MCF 10A (cell line): ENCODE measurements around the gene PET100. TPM values are rescaled to one million over a fixed set of nuclear protein-coding genes. Genes with fewer than 3 reads are reported as not detected.
"Not testable (repeated sequence)": the region's sequence is repeated elsewhere in the genome, so short reads cannot be mapped to it uniquely, and the experiment has no call there.

Experiments
- BruUV-seq: library from RNA; stranded (reverse); fragments of 400-500 nt; replicated peaks from 2 replicates; lab custom pipeline; 2021; lab: Mats Ljungman, UMichigan
- CTCF ChIA-PET: fragments of 300-600 bp; sonication (Branson Sonifier 250); formaldehyde crosslinking; extraction: SDS; loops from one replicate; lab custom pipeline; 2021; ENCODE audit warnings: antibody characterized with exemption, inconsistent platforms; lab: Yijun Ruan, JAX
- POLR2A ChIA-PET: fragments of 300-600, 350-650 bp; sonication (Branson Sonifier 250); formaldehyde crosslinking; extraction: SDS; loops from one replicate; lab custom pipeline; 2020; ENCODE audit warnings: antibody characterized with exemption, inconsistent platforms; lab: Yijun Ruan, JAX
- DNase-seq: peaks from one replicate; pipeline ENCODE4 v3.0.0-alpha.2; 2018; ENCODE audit not compliant: unreplicated experiment
- H3K27ac Mint-ChIP-seq: one replicate; pipeline ENCODE4 v1.8.0; 2022; ENCODE audit warnings: mild to moderate bottlenecking, low read depth, mixed read lengths; ENCODE audit not compliant: unreplicated experiment
- H3K27me3 Mint-ChIP-seq: one replicate; pipeline ENCODE4 v1.8.0; 2022; ENCODE audit warnings: mixed read lengths; ENCODE audit not compliant: insufficient read depth, unreplicated experiment
- H3K36me3 Mint-ChIP-seq: one replicate; pipeline ENCODE4 v1.8.0; 2022; ENCODE audit warnings: mild to moderate bottlenecking, moderate library complexity, mixed read lengths; ENCODE audit not compliant: insufficient read depth, unreplicated experiment
- H3K4me1 Mint-ChIP-seq: one replicate; pipeline ENCODE4 v1.8.0; 2022; ENCODE audit warnings: mixed read lengths; ENCODE audit not compliant: insufficient read depth, unreplicated experiment
- H3K4me3 Mint-ChIP-seq: one replicate; pipeline ENCODE4 v1.8.0; 2022; ENCODE audit warnings: mild to moderate bottlenecking, moderate library complexity, mixed read lengths; ENCODE audit not compliant: unreplicated experiment
- H3K9me3 Mint-ChIP-seq: one replicate; pipeline ENCODE4 v1.8.0; 2022; ENCODE audit warnings: mixed read lengths; ENCODE audit not compliant: unreplicated experiment
- intact Hi-C: fragments of 100-400 bp; cut with micrococcal nuclease; formaldehyde crosslinking; loops from 2 replicates; pipeline ENCODE4 v1.14.1; 2022
- total RNA-seq: library from RNA; stranded (reverse); gene quantifications from 2 replicates; pipeline ENCODE4 v1.2.3, GENCODE V29; 2022
- TF ChIP-seq, protein P1 (sequence below): fragments of 200-600 bp; IDR thresholded peaks from one replicate; pipeline ENCODE4 v1.8.0; 2022; ENCODE audit warnings: antibody characterized with exemption, mild to moderate bottlenecking; ENCODE audit not compliant: unreplicated experiment

Gene PET100
- total RNA-seq, 1 experiment from 2014 or later = 53.9 TPM

DNA sequence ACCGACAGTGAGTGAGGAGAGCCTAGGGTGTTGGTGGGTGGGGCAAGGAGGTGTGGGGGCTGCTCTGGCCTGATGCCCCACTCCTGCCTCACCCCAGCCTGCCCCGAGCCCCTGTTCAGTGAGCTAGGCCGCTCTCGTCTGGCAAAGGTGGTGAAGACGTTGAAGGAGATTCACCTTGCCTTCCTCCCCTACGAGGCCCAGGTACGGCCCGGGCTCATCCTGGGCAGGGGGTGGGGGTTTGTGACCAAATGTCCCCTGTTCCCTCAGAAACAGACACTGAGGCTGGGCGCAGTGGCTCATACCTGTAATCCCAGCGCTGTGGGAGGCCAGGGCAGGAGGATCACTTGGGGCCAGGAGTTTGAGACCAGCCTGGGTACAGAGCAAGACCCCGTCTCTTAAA is 11.2 kb downstream of the PET100 start:
- Mint-ChIP-seq H3K4me3 (no peak overlapping the region), H3K36me3 (peaks cover 12% of the 10 kb centered on the region), H3K27me3 (no peaks in the 10 kb centered on the region), H3K4me1 (peaks cover 5% of the 10 kb centered on the region), H3K27ac (no peak overlapping the region), H3K9me3 (no peaks in the 10 kb centered on the region)
- ChIA-PET POLR2A (no interaction called here), CTCF (interaction anchor here (0.5 to 2.0 kb wide), 4 partner anchors 10 to 263 kb away, joined by 3 to 11 read pairs (median 4); no protein-coding TSS in a partner anchor)
- no peak for DNase-seq
- intact Hi-C loops = no loop called here
- BruUV-seq = no TSS peak
- TF ChIP-seq, protein P1, sequence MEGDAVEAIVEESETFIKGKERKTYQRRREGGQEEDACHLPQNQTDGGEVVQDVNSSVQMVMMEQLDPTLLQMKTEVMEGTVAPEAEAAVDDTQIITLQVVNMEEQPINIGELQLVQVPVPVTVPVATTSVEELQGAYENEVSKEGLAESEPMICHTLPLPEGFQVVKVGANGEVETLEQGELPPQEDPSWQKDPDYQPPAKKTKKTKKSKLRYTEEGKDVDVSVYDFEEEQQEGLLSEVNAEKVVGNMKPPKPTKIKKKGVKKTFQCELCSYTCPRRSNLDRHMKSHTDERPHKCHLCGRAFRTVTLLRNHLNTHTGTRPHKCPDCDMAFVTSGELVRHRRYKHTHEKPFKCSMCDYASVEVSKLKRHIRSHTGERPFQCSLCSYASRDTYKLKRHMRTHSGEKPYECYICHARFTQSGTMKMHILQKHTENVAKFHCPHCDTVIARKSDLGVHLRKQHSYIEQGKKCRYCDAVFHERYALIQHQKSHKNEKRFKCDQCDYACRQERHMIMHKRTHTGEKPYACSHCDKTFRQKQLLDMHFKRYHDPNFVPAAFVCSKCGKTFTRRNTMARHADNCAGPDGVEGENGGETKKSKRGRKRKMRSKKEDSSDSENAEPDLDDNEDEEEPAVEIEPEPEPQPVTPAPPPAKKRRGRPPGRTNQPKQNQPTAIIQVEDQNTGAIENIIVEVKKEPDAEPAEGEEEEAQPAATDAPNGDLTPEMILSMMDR = no peak

DNA sequence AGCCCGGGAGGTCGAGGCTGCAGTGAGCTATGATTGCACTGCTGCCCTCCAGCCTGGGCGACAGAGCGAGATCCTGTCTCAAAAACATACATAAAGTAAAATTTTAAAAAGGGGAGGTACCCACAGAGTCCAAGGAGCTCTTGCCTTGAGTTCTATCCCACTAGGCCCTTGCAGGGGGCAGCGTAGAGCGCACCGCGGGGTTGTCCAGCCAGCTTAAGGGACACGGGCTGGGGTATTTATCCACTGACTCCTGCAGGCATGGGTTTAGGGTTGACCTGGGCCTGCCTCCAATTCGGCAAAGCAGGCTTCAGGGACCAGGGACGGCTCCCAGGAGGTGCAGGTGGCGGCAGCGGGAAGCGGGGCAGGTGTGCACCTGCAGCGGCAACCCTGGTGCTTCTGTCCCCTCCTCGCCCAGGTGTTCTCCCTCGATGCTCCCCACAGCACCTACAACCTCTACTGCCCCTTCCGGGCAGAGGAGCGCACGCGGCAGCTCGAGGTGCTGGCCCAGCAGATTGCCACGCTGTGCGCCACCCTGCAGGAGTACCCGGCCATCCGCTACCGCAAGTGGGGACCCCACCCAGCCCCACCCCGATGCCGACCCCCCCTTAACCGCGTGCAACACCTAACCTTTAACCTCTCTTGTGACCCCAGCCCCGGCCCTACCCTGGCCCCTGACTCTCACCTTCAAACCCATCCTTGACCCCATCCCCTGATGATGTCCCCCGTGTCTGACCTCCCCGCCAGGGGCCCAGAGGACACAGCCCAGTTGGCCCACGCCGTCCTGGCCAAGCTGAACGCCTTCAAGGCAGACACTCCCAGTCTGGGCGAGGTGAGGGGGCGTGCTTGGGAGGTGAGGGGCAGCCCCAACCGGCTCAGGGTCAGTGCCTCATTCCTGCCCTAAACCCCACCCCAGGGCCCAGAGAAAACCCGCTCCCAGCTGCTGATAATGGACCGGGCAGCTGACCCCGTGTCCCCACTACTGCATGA is 12.0 kb downstream of the PET100 start:
- intact Hi-C loops = no loop called here
- TF ChIP-seq, protein P1 = no peak
- no peak for DNase-seq
- Mint-ChIP-seq H3K36me3 (peaks cover 12% of the 10 kb centered on the region), H3K4me3 (no peak overlapping the region), H3K27ac (no peak overlapping the region), H3K4me1 (peaks cover 5% of the 10 kb centered on the region), H3K9me3 (no peaks in the 10 kb centered on the region), H3K27me3 (no peaks in the 10 kb centered on the region)
- CTCF ChIA-PET = interaction anchor here (0.5 to 2.0 kb wide), 5 partner anchors 9 to 39 kb away, joined by 3 to 11 read pairs (median 4); partner anchors contain the start of gene TRAPPC5
- POLR2A ChIA-PET = no interaction called here
- BruUV-seq = no TSS peak

DNA sequence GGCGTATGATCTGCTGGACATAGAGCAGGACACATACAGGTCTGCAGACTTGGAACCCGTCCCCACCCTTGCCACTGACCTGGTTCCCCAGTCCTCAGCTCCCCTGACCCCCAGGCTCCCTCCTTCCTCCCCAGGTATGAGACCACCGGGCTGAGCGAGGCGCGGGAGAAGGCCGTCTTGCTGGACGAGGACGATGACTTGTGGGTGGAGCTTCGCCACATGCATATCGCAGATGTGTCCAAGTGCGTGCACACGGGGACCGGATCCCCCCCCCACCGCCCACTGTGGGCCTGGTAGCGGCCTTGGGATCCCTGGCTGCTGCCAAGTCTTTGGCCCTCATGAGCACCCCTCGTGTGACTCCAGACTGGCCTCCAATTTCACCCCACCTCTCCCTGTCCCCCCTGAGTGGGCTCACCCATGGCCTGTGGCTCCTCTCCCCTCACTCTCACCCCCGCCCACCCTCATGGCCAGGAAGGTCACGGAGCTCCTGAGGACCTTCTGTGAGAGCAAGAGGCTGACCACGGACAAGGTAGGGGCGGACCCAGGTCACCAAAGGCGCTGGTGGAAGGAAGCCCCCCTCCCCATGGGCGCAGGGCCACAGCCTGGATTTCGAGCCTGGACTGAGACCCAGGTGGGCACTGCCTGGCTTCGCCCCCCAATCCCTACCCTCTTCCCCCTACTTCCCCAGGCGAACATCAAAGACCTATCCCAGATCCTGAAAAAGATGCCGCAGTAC is 12.9 kb downstream of the PET100 start:
- Mint-ChIP-seq H3K9me3 (no peaks in the 10 kb centered on the region), H3K27ac (no peak overlapping the region), H3K4me1 (peaks cover 5% of the 10 kb centered on the region), H3K27me3 (no peaks in the 10 kb centered on the region), H3K4me3 (no peak overlapping the region), H3K36me3 (peaks cover 15% of the 10 kb centered on the region)
- TF ChIP-seq, protein P1 = no peak
- no TSS peak for BruUV-seq
- intact Hi-C loops = no loop called here
- ChIA-PET POLR2A (no interaction called here), CTCF (interaction anchor here (0.5 to 2.0 kb wide), 3 partner anchors 8 to 38 kb away, joined by 3 to 11 read pairs (median 4); partner anchors contain the start of gene TRAPPC5)
- no peak for DNase-seq

DNA sequence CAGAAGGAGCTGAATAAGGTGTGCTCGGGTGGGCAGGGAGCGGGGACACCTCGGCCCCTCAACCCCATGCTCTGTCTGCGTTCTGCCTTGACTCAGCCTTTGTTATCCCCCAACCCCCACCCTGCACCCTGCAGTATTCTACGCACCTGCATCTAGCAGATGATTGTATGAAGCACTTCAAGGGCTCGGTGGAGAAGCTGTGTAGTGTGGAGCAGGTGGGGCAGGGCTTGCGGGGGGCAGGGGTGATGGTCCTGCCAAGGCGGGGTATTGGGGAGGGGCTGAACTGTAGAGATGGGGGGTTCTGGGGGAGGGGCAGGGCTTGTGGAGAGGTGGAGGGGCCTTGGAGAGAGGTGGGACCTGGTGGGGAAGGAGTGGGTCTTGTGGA is 13.4 kb downstream of the PET100 start:
- intact Hi-C loops = no loop called here
- Mint-ChIP-seq H3K27ac (no peak overlapping the region), H3K27me3 (no peaks in the 10 kb centered on the region), H3K4me3 (no peak overlapping the region), H3K36me3 (peaks cover 19% of the 10 kb centered on the region), H3K4me1 (peaks cover 5% of the 10 kb centered on the region), H3K9me3 (no peaks in the 10 kb centered on the region)
- BruUV-seq = no TSS peak
- POLR2A ChIA-PET = no interaction called here
- CTCF ChIA-PET = interaction anchor here (1.6 kb wide), 1 partner anchor 9 kb away, joined by 4 read pairs; no protein-coding TSS in a partner anchor
- TF ChIP-seq, protein P1 = no peak
- no peak for DNase-seq

DNA sequence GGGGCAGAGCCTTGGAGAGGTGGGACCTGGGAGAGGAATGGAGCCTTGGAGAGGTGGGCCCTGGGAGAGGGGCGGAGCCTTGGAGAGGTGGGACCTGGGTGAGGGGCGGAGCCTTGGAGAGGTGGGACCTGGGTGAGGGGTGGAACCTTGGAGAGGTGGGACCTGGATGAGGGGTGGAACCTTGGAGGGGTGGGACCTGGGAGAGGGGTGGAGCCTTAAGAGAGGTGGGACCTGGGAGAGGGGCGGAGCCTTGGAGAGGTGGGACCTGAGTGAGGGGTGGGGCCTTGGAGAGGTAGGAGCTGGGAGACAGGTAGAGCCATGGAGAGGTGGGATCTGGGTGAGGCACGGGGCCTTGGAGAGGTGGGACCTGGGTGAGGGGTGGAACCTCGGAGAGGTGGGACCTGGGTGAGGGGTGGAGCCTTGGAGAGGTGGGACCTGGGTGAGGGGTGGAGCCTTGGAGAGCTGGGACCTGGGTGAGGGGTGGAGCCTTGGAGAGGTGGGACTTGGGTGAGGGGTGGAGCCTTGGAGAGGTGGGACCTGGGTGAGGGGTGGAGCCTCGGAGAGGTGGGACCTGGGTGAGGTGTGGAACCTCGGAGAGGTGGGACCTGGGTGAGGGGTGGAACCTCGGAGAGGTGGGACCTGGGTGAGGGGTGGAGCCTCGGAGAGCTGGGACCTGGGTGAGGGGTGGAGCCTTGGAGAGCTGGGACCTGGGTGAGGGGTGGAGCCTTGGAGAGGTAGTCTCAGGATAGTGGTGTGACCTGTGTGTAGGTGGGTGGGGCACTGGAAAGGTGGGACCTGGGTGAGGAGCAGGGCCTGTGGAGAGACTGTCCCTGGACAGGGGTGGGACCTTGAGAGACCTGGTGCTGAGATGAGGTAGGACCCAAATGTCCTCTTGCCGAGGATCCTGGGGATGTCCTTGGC is 14.3 kb downstream of the PET100 start:
- H3K27me3 Mint-ChIP-seq, H3K4me1 Mint-ChIP-seq, H3K27ac Mint-ChIP-seq, H3K9me3 Mint-ChIP-seq, intact Hi-C loops, H3K4me3 Mint-ChIP-seq, BruUV-seq: not testable (repeated sequence)
- POLR2A ChIA-PET = interaction anchor here (1.1 kb wide), 1 partner anchor 25 kb away, joined by 3 read pairs; the partner anchor contains the start of gene RETN
- CTCF ChIA-PET = interaction anchor here (0.6 kb wide), 1 partner anchor 9 kb away, joined by 5 read pairs; no protein-coding TSS in a partner anchor
- H3K36me3 Mint-ChIP-seq = peaks cover 20% of the 10 kb centered on the region
- DNase-seq = peak; percentile 43
